Suprapubic skin (tissue), 4 donors: ENCODE results near the gene YWHAQ. TPM values are rescaled to one million over a fixed set of nuclear protein-coding genes. Genes with fewer than 3 reads are reported as not detected.

ENCODE experiments used
- DNase-seq, 2 donors: peaks; one replicate each; pipeline ENCODE4 v3.0.0-alpha.2; 2019; ENCODE audit warnings: low spot score in 2 of 2
- H3K27ac ChIP-seq: fragments of 200-600 bp; sonication (generic); one replicate; pipeline ENCODE4 v1.5.1; 2019
- H3K27me3 ChIP-seq: fragments of 200-600 bp; sonication (generic); one replicate; pipeline ENCODE4 v1.5.1; 2019
- H3K36me3 ChIP-seq: fragments of 200-600 bp; sonication (generic); one replicate; pipeline ENCODE4 v1.5.1; 2019
- H3K4me1 ChIP-seq: fragments of 200-600 bp; sonication (generic); one replicate; pipeline ENCODE4 v1.5.1; 2019
- H3K4me3 ChIP-seq: fragments of 200-600 bp; sonication (generic); one replicate; pipeline ENCODE4 v1.5.1; 2019; ENCODE audit warnings: mild to moderate bottlenecking
- H3K9me3 ChIP-seq: fragments of 200-600 bp; sonication (generic); one replicate; pipeline ENCODE4 v1.5.1; 2019
- CTCF ChIP-seq, 2 donors: fragments of 200-600 bp in 1 of 2; fragments of 450-650 bp in 1 of 2; sonication (generic) in 1 of 2; IDR thresholded peaks; one replicate each; pipeline ENCODE4 v1.5.1; 2016 to 2019; ENCODE audit warnings: antibody characterized with exemption in 2 of 2, mild to moderate bottlenecking in 1 of 2, moderate library complexity in 1 of 2
- EP300 ChIP-seq: sonication (generic); formaldehyde crosslinking; IDR thresholded peaks from one replicate; pipeline ENCODE4 v1.6.1; 2017; ENCODE audit warnings: antibody characterized with exemption
- POLR2A ChIP-seq, 2 donors: fragments of 450-650 bp; IDR thresholded peaks; one replicate each; pipeline ENCODE4 v1.6.1; 2017; ENCODE audit warnings: antibody characterized with exemption in 2 of 2, mild to moderate bottlenecking in 2 of 2, moderate library complexity in 2 of 2
- POLR2AphosphoS5 ChIP-seq, 3 donors: sonication (generic); formaldehyde crosslinking; IDR thresholded peaks; one replicate each; pipeline ENCODE4 v1.6.1; 2017; ENCODE audit warnings: antibody characterized with exemption in 3 of 3
- WGBS: methylation state at CpG from one replicate; pipeline ENCODE4 v1.1.5; 2018; 5-methylcytosine and 5-hydroxymethylcytosine counted together
- total RNA-seq, 4 donors: library from RNA; depleted of rRNA; stranded (reverse); fragments of >200 nt; gene quantifications; one replicate each; pipeline ENCODE4 v1.1.0, GENCODE V29; 2016

YWHAQ gene
- 100 to 1,000 TPM in 3 of 4 donors, 10 to 100 TPM in 1; 84.6 to 172 (median 165) TPM for total RNA-seq

DNA sequence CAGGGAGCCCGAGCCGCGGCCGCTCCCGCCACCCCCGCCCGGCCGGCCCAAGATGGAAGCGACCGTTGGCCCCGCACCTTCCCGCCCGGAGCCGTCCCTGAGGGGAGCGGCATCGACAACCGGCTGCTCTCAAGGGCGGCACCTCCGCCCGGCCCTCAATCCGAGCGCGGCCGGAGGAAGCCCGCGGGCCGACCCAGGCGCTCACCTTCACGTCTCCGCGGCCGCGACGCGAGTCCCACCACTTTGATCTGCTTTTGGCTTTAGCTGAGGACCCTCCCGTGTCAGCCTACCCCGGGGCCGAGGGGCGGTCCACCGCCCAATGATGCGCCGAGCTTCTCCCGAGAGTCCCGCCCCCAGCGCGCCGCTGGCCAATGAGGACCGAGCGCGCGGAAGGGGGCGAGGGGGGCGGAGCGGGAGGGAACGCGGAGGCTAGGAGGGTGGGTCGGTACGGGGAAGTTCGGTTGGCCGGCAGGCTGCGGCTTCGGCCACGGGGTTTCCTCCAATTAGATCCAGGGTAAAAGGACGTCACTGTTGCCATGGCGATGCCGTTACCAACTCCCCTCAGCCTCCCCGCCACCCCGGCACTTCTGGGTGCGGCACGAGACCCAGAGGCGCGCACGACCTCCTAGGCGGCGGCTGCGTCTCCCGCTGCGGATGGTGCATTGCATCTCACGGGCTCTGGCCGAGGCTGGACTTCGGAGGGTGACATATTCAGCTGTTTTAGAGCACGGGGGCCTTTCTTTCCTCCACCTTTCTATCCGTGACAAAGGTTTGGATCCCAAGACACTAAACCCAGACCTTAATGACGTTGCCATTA lies at the start of gene YWHAQ:
YWHAQ (minus strand) TSS at position 262 of the 817 bp plus-strand sequence. CDS start 545 bp downstream, outside the sequence.
- WGBS = under 1% methylated on average over 60 of the region's 84 CpGs
- Histone ChIP-seq H3K9me3 (no peaks in the 10 kb centered on the region), H3K36me3 (no peaks in the 10 kb centered on the region), H3K4me3 (peak within 1 kb of the TSS; percentile 80), H3K27ac (peak within 1 kb of the TSS; percentile 99), H3K4me1 (peaks cover 47% of the 10 kb centered on the region), H3K27me3 (no peaks in the 10 kb centered on the region)
- peak; percentile 99 for DNase-seq
- TF ChIP-seq POLR2A (IDR thresholded peaks at IDR 0.05) = peak; percentile 86 to 92
- no peak for TF ChIP-seq CTCF (IDR thresholded peaks at IDR 0.05)
- peak; percentile 88 to 94 (median 89) for TF ChIP-seq POLR2AphosphoS5 (IDR thresholded peaks at IDR 0.05)

DNA sequence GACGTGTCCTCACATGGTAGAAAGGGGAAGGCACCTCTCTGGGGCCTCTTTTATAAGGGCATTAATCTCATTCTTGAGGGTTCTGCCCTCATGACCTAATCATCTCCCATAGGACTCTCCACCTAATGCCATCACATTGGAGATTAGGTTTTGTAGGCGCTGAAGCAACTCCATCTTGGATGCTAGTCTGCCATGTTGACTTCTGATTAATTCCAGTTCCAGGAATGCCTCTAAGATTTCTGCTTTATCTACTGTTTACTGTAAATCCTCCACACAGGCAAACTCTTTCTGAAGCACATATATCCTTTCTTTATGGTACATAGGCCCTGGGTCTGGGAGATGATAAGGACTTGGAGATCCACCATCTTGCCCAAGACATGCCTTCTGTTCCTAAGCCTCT lies 49.3 kb upstream of the YWHAQ start:
- H3K27ac ChIP-seq = no peak overlapping the region
- no peaks in the 10 kb centered on the region for H3K36me3 ChIP-seq
- H3K27me3 ChIP-seq = no peaks in the 10 kb centered on the region
- 100% methylated on average over 2 of the region's 2 CpGs for WGBS
- no peak for DNase-seq
- no peaks in the 10 kb centered on the region for H3K9me3 ChIP-seq
- no peak overlapping the region for H3K4me3 ChIP-seq
- no peak for TF ChIP-seq EP300
- H3K4me1 ChIP-seq = peaks cover 11% of the 10 kb centered on the region

GRCh38 chr2:9679218-9679617 lies 48.4 kb upstream of the YWHAQ start:
- Histone ChIP-seq H3K36me3 (no peaks in the 10 kb centered on the region), H3K27ac (no peak overlapping the region), H3K9me3 (no peaks in the 10 kb centered on the region), H3K4me3 (no peak overlapping the region), H3K4me1 (peaks cover 11% of the 10 kb centered on the region), H3K27me3 (no peaks in the 10 kb centered on the region)
- no peak for TF ChIP-seq CTCF (IDR thresholded peaks at IDR 0.05)
- no peak for TF ChIP-seq POLR2A (IDR thresholded peaks at IDR 0.05)
- TF ChIP-seq EP300 = no peak
- no peak for TF ChIP-seq POLR2AphosphoS5 (IDR thresholded peaks at IDR 0.05)
- WGBS = 81% methylated on average over 2 of the region's 2 CpGs
- no peak for DNase-seq

DNA sequence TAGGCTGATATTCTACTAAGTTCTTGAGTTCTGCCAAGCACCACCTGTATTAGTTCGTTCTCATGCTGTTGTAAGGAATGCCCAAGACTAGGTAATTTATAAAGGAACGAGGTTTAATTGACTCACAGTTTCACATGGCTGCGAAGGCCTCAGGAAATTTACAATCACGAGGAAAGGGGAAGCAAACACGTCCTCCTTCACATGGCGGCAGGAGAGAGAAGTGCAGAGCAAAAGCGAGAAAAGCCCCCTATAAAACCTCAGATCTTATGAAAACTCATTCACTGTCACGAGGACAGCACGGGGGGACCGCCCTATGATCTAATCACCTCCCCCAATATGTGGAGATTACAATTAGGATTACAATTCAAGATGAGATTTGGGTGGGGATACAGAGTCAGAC lies 47.7 kb upstream of the YWHAQ start:
- Histone ChIP-seq H3K27me3 (no peaks in the 10 kb centered on the region), H3K27ac (no peak overlapping the region), H3K36me3 (no peaks in the 10 kb centered on the region), H3K9me3 (no peaks in the 10 kb centered on the region), H3K4me3 (no peak overlapping the region), H3K4me1 (peaks cover 11% of the 10 kb centered on the region)
- no peak for DNase-seq
- TF ChIP-seq POLR2AphosphoS5 (IDR thresholded peaks at IDR 0.05) (no peak), POLR2A (IDR thresholded peaks at IDR 0.05) (no peak), CTCF (IDR thresholded peaks at IDR 0.05) (no peak), EP300 (no peak)
- 88% methylated on average over 10 of the region's 10 CpGs for WGBS

DNA sequence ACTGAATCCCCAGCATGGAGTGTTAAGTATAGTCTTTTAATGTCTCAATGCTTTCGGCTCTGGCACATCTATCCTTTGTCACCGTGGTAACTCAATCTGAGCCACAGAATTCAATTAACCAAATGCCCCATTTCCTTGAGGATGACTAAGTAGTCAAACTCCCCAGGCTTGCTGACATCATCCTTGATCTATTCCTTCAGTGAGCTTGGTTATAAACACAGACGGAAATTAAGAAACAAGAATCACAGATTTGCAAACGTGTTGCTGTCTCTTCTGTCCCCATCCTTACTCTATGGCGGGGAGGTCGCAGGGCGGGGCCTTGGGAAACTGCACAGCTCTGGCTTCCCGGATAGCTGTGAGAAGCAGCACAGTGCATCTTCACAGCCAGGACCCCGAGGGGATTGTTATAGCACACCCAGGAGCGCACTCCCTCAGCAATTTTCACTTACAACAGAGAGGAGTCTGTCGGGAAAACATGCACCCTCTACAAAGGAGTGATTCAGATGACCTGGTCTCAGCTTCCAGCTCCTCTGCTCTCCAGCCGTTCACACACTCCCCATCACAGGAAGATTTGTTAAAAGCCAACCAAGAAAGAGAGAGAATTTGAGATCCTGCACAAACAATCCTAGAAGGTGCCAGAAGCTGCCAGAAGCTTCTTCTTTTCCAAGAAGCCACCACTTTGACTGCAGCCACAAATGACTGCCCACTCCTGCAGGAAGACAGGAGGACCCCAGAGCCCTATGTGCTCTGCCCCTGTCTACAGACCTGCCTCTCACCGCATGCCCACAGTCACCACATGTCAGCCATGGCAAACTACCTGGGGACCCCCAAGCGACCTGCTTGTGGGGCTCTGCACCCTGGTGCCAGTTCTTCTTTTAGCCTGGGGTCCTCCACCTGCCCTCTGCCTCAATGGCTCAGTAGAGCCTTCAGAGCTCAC lies 44.9 kb upstream of the YWHAQ start:
- Histone ChIP-seq H3K36me3 (no peaks in the 10 kb centered on the region), H3K27me3 (no peaks in the 10 kb centered on the region), H3K9me3 (no peaks in the 10 kb centered on the region), H3K4me1 (peaks cover 11% of the 10 kb centered on the region), H3K4me3 (no peak overlapping the region), H3K27ac (no peak overlapping the region)
- TF ChIP-seq POLR2AphosphoS5 (IDR thresholded peaks at IDR 0.05) = no peak
- TF ChIP-seq EP300 = no peak
- no peak for TF ChIP-seq CTCF (IDR thresholded peaks at IDR 0.05)
- no peak for TF ChIP-seq POLR2A (IDR thresholded peaks at IDR 0.05)
- WGBS = 38% methylated on average over 13 of the region's 14 CpGs
- DNase-seq = no peak
